Measurements from ENCODE around the gene SERPINB5.

SERPINB5 gene

GRCh38 chr18:63553081-63553480 is 76.3 kb downstream of the SERPINB5 start:
- Histone ChIP-seq H3K36me3 (no peaks in the 10 kb centered on the region; a peak in 1 of 22 replicates), H3K27me3 (no peaks in the 10 kb centered on the region), H3K4me2 (peak overlapping the region; percentile 55 to 83 (median 69); a peak in 21 of 22 replicates), H4K20me1 (no peaks in the 10 kb centered on the region), H3K4me3 (peak overlapping the region in 1 of 10 experiments; percentile 20; a peak in 4 of 20 replicates), H3K9ac (peak overlapping the region in 8 of 11 experiments; percentile 20 to 66 (median 42); a peak in 12 of 22 replicates), H3K9me3 (replicated peaks in 1 of 11) (peaks cover 11 to 22% (median 17%) of the 10 kb centered on the region in 11 experiments; a peak in 16 of 22 replicates), H3K4me1 (peaks cover 18 to 38% (median 31%) of the 10 kb centered on the region in 10 experiments), H3K27ac (peak overlapping the region in 10 of 11 experiments; percentile 33 to 78 (median 66); a peak in 20 of 22 replicates)
- no peak for TF ChIP-seq Cebpa-rat (IDR thresholded peaks at IDR 0.05)
